Choroid plexus epithelial cell (primary cell): ENCODE measurements around the gene ABI3BP.

Experiments
- DNase-seq: peaks from one replicate; pipeline ENCODE4 v3.0.0-alpha.2; 2010; ENCODE audit warnings: low read depth
- H3K4me3 ChIP-seq: 2 replicates; pipeline ENCODE4 v1.5.1; 2011; ENCODE audit warnings: low read depth, mild to moderate bottlenecking, control low read depth, low read length, moderate library complexity
- TF ChIP-seq, protein P1 (sequence below): conservative IDR thresholded peaks from 2 replicates; pipeline ENCODE4 v1.5.1; 2011; ENCODE audit warnings: low read depth, mild to moderate bottlenecking, control low read depth, inconsistent platforms, low read length, moderate library complexity

Gene ABI3BP

DNA sequence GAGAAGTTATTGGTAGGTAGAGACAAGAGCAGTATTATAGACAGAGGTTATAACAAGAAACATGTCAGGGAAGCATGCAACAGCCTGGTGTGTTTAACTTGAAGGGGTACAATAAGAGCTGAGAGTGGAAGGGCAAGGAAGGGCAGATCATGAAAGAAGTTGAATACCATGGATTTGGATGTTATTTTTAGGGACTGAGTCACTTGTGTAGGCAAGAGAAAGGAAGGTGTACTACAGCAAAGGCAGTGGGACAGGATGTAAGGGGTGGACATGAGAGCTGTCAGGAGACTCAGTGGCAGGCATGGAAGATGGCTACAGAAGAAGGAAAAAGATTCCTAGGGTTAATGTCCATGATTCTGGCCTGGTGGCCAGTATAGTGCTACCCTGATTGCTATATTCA is 217.6 kb downstream of the ABI3BP start:
- TF ChIP-seq, protein P1, sequence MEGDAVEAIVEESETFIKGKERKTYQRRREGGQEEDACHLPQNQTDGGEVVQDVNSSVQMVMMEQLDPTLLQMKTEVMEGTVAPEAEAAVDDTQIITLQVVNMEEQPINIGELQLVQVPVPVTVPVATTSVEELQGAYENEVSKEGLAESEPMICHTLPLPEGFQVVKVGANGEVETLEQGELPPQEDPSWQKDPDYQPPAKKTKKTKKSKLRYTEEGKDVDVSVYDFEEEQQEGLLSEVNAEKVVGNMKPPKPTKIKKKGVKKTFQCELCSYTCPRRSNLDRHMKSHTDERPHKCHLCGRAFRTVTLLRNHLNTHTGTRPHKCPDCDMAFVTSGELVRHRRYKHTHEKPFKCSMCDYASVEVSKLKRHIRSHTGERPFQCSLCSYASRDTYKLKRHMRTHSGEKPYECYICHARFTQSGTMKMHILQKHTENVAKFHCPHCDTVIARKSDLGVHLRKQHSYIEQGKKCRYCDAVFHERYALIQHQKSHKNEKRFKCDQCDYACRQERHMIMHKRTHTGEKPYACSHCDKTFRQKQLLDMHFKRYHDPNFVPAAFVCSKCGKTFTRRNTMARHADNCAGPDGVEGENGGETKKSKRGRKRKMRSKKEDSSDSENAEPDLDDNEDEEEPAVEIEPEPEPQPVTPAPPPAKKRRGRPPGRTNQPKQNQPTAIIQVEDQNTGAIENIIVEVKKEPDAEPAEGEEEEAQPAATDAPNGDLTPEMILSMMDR: no peak

DNA sequence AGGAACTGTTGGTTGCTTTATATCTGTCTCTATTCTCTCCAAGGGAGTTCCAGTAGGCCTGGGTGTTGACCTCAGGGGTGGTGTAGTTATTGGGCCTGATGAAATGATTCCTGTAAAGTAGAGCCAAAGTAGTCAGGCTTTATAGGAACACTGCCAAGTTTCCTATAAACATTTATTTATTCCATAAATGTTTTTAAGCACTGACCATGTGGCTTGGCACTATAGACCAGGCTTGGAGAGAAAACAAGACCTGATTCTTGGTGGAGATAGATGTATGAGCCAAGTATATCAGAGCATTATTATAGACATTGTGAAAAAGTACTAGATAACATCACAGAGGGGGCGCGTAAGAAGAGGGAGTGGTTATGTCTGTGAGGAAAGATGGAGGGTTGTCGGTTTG is 218.0 kb downstream of the ABI3BP start:
- DNase-seq: no peak
- TF ChIP-seq, protein P1: no peak
- H3K4me3 ChIP-seq: no peak overlapping the region

More for the DNA sequence above, 217.6 kb downstream of the ABI3BP start:
- H3K4me3 ChIP-seq: no peak overlapping the region
- DNase-seq: no peak

DNA sequence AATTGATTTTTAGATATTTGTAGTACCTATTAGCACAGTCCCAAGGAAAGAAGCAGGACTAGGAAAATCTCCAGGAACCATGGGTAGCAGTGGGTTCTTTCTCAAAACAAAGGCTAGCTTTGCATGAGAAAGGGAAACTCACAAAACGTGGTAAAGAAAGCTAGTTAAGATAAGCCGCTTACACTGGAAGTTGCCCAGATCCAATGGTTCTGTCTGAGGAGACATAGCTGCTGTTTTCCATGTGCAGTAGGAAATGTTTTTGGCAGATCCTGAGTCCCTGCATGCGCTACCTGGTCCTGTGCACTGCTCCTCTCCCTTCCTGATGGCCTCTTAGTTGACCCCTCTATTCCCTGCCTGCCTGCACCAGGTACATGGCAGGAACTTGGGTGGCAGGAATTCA is 223.5 kb downstream of the ABI3BP start:
- no peak for DNase-seq
- H3K4me3 ChIP-seq: no peak overlapping the region
- TF ChIP-seq, protein P1: no peak

DNA sequence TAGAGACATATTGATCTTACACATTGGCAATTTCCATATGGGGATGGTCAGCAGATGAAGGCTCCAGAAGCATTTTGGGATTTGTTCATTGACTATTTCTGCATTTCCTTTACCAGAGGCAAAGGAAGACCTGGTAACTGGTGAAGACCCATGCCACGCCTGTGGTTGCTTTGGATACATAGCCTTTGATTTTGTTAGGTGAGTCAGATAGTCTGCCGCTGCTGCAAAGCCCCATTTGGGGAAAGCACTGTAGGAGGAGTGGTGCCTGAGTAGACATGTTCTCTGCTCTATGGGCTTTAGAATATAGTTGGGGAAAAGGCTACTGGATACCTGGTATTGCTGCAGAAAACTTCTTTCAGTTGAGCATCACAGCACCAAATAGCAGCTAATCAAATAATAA is 227.2 kb downstream of the ABI3BP start:
- no peak overlapping the region for H3K4me3 ChIP-seq
- TF ChIP-seq, protein P1: no peak
- no peak for DNase-seq

DNA sequence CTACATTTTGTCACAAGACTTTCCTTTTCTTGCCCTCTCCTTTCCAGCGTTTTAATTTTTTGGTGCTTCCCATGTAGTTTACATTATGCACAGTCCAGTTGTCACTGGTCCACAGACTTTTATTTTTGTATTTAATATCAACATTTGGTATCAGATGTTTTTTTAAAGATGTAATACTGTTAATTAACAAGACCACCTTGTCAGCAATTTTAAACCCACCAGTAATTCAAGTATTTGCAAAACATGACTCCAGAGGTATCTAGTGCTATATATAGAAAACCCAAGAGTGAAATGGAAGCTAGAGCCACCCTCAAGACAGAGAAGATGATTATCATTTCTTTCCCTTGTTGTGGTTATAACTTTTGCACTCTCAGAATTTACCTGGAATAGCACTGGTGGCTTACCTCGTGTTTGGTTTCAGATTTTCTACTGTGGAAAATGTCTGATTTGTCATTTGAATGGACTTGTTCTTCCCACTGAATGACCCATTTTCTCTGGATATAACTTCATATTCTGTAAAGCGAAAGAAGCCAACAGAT is 227.7 kb downstream of the ABI3BP start:
- no peak overlapping the region for H3K4me3 ChIP-seq
- TF ChIP-seq, protein P1: no peak
- no peak for DNase-seq

DNA sequence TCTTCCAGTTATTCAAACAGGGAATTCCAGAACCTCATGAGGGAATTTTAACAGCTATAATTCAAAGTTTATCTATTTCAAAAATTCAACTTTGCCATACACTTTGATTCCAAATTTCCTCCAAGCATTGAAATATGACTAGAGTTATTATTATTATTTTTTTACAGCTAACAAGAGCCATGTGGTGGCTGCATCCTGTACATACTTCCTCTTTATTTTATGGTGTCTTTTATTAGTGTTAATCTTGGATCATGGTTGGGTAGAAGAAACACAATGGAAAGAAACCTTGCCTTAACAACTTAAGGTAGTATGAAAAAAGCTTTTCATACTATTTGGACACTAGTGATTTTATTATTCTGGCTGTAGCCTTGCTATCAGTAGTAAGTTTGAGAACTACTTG is 231.3 kb downstream of the ABI3BP start:
- DNase-seq: no peak
- no peak overlapping the region for H3K4me3 ChIP-seq
- TF ChIP-seq, protein P1: no peak

DNA sequence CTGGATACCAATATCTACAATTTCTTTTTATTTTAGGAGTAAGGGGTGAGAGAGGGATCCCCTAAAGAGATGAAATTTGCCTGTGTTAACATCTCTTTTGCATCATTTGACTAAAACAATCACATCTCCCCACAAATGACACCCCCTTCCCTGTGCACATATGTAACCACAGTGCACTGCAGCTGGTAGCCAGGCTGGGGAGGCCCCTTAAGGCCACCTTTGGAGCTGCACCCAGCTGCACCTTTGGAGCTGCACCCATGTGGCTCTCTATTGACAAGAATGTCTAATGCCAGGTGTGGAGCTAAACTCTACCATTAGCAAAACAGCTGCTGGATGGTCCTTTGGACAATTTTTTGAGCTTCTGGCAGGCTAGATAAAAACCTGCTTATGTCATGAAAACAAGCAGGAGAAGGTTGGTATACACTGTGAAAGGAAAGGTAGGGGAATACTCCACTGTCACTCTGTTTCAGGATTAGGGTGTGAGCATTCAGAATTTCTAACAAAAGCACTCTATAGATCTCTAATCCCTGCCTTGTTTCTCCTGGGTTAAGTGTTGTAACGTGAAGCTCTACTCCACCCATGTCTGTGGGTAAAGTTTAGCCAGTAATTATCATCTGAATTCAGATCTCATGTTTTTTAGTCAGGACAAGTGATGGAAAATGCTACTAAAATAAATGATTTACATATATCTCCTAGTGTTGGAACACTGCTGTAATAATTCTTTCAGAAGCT is 231.8 kb downstream of the ABI3BP start:
- H3K4me3 ChIP-seq: no peak overlapping the region
- TF ChIP-seq, protein P1: peak; percentile 38
- DNase-seq: no peak
